ENCODE measurements around the gene ANKRD23. TPM values are rescaled to one million over a fixed set of nuclear protein-coding genes. Genes with fewer than 3 reads are reported as not detected.

The ANKRD23 gene
- total RNA-seq, 4 donors from 2014 or later = 3.0 to 8.2 (median 3.2) TPM

DNA sequence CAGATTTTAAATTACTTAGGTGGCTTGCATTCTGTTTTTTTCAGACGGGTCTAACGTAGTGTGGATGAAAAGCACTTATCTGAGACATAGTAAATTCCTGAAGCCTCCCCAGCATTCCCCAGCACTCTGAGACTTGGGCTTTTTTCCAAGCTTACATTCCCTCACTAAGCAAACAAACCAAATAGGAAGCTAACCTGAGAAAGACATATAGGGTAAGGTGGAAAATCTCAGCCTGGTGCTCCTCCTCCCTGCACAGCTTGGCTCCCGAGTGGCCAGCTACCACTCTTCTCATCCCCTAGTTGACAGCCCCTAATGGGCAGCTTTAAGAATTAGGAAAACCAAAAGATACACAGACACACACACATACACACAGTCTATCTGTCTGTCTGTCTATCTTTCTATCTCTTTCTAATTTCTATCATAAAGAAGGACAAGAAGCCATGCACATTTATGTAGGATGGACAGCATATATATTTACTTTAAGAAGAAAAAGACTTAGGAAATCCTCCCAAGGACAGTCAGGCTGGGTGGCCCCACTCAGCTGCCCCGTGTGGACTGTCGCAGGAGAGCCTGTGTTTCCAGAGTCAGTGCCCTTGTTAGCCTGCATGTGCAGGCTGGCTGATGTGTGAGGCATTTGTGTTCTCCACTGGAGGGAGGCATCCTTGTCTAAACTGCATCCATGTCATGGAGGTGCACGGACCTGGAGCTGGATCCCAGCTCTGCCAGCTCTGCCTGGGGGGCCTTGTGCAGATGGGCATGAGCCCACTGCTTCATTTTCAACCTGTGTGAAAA, 19.5 kb downstream of the ANKRD23 start:
- Histone ChIP-seq H3K4me3 (replicated peaks in 1 of 3) (no peak overlapping the region), H3K27ac (peak overlapping the region; percentile 53 to 85 (median 80)), H3K4me1 (peaks cover 26 to 28% of the 10 kb centered on the region in 2 donors), H3K27me3 (no peaks in the 10 kb centered on the region), H3K9me3 (no peaks in the 10 kb centered on the region), H3K36me3 (peaks cover 18 to 24% of the 10 kb centered on the region in 2 donors)
- intact Hi-C loops (cut with DNase I) = no loop called here
- WGBS, 2 donors = 39 to 76% methylated on average over 6 of the region's 6 CpGs
- DNase-seq = peak in 1 of 2 donors; percentile 20
- TF ChIP-seq, protein P1, sequence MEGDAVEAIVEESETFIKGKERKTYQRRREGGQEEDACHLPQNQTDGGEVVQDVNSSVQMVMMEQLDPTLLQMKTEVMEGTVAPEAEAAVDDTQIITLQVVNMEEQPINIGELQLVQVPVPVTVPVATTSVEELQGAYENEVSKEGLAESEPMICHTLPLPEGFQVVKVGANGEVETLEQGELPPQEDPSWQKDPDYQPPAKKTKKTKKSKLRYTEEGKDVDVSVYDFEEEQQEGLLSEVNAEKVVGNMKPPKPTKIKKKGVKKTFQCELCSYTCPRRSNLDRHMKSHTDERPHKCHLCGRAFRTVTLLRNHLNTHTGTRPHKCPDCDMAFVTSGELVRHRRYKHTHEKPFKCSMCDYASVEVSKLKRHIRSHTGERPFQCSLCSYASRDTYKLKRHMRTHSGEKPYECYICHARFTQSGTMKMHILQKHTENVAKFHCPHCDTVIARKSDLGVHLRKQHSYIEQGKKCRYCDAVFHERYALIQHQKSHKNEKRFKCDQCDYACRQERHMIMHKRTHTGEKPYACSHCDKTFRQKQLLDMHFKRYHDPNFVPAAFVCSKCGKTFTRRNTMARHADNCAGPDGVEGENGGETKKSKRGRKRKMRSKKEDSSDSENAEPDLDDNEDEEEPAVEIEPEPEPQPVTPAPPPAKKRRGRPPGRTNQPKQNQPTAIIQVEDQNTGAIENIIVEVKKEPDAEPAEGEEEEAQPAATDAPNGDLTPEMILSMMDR (IDR thresholded peaks at IDR 0.05) = no peak
- no peak for TF ChIP-seq POLR2A (IDR thresholded peaks at IDR 0.05)

DNA sequence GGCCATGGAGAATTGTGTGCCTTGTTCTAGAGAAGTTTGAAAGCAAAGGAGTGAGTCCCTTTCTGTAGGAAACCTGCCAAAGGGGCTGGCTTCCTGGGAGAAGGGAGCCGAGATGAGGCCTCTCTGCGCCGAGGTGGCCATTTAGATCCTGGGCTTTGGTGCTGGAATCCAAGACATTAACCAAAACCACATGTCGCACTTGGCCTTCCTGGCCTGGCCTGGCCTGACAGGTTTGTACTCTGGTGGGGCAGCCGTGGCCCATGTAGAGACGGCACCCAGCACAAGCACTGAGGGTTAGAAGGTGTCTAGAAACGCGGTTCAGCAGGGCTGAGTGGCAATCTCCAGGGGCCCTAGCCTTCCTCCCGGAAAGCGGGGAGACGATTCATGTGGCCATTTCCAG, 20.6 kb downstream of the ANKRD23 start:
- intact Hi-C loops (cut with DNase I) = no loop called here

DNA sequence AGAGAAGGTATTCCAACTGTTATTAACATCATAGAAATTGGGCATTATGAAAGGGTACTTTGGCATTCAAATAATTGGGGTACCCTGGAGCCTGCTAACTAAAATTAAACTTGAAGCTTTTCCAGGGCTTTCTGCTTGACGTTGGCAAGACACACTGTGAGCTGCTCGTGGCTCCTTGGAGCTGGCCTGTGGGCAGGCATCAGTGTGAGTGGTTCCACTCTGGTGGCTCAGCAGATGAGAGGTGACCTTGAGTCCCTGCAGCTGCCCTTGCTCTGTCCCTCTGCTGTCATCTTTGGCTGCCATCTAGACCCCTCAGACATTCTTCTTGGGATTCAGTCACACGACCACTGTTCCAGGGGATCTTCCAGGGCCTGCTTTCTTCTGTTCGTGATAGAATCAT, 21.0 kb downstream of the ANKRD23 start:
- 43 to 45% methylated on average over 4 of the region's 4 CpGs for WGBS, 2 donors
- TF ChIP-seq, protein P1 (IDR thresholded peaks at IDR 0.05) = no peak
- TF ChIP-seq POLR2A (IDR thresholded peaks at IDR 0.05) = no peak
- Histone ChIP-seq H3K4me3 (replicated peaks in 1 of 3) (no peak overlapping the region), H3K27ac (peak overlapping the region; percentile 53 to 85 (median 80)), H3K9me3 (no peaks in the 10 kb centered on the region), H3K36me3 (peaks cover 4 to 9% of the 10 kb centered on the region in 2 donors), H3K4me1 (peaks cover 40 to 43% of the 10 kb centered on the region in 2 donors), H3K27me3 (no peaks in the 10 kb centered on the region)
- peak; percentile 62 to 72 for DNase-seq
- intact Hi-C loops (cut with DNase I) = no loop called here

More for the DNA sequence above, 20.6 kb downstream of the ANKRD23 start:
- Histone ChIP-seq H3K4me3 (replicated peaks in 1 of 3) (no peak overlapping the region), H3K9me3 (no peaks in the 10 kb centered on the region), H3K27me3 (no peaks in the 10 kb centered on the region), H3K27ac (peak overlapping the region; percentile 53 to 85 (median 80)), H3K4me1 (peaks cover 36 to 39% of the 10 kb centered on the region in 2 donors), H3K36me3 (peaks cover 8 to 13% of the 10 kb centered on the region in 2 donors)
- 56 to 65% methylated on average over 11 of the region's 11 CpGs for WGBS, 2 donors
- DNase-seq = peak; percentile 27 to 29
- TF ChIP-seq POLR2A (IDR thresholded peaks at IDR 0.05) = no peak
- TF ChIP-seq, protein P1 (IDR thresholded peaks at IDR 0.05) = no peak

DNA sequence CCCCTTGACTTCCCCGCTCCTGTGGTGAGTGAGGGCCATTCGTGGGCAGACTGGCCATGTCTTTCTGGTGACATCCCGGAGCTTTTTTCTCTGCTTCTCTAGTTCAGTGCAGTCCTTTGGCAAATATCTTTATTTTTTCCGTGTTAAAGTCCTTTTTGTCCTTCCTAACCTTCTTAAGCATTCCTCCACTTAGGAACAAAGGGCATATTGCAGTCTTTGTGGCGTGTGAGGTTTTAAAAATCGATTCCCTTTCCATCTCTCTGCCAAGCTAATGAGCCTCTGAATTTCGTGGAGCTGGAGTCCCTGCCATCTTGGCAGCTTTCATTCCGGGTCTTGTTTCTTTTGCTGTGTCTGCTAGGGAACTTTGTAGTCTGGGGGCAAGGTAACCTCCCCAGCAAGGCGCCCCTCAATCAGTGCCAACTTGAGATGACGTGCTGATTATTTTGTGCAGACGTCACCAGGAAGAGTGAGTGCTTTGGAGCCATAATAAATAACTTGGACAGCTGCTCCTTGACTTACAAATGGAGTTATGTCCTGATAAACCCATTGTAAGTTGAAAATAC, 22.6 kb downstream of the ANKRD23 start:
- Histone ChIP-seq H3K4me1 (peaks cover 48 to 51% of the 10 kb centered on the region in 2 donors), H3K4me3 (replicated peaks in 1 of 3) (no peak overlapping the region), H3K9me3 (no peaks in the 10 kb centered on the region), H3K27ac (no peak overlapping the region), H3K27me3 (no peaks in the 10 kb centered on the region), H3K36me3 (peaks cover 3 to 4% of the 10 kb centered on the region in 2 donors)
- no peak for DNase-seq
- no peak for TF ChIP-seq POLR2A (IDR thresholded peaks at IDR 0.05)
- TF ChIP-seq, protein P1 (IDR thresholded peaks at IDR 0.05) = no peak
- 86 to 89% methylated on average over 11 of the region's 11 CpGs for WGBS, 2 donors
- intact Hi-C loops (cut with DNase I) = no loop called here
